Dendritic cell treated with granulocyte-macrophage colony-stimulating factor and Interleukin-4, amounts not matched to agents 40 ng/mL and 50 ng/mL, for 4 days (primary cell): ENCODE data around the gene FEN1.

ENCODE experiments used
- H3K27ac Mint-ChIP-seq: one replicate; pipeline ENCODE4 v1.8.0; 2022; ENCODE audit warnings: mild to moderate bottlenecking, mixed read lengths
- H3K27me3 Mint-ChIP-seq: one replicate; pipeline ENCODE4 v1.8.0; 2022; ENCODE audit warnings: mild to moderate bottlenecking, mixed read lengths
- H3K36me3 Mint-ChIP-seq: one replicate; pipeline ENCODE4 v1.8.0; 2022; ENCODE audit warnings: low read depth, mixed read lengths
- H3K4me1 Mint-ChIP-seq: one replicate; pipeline ENCODE4 v1.8.0; 2022; ENCODE audit warnings: low read depth, mixed read lengths
- H3K4me3 Mint-ChIP-seq: one replicate; pipeline ENCODE4 v1.8.0; 2022; ENCODE audit warnings: mild to moderate bottlenecking, moderate library complexity, mixed read lengths
- H3K9me3 Mint-ChIP-seq: one replicate; pipeline ENCODE4 v1.8.0; 2022; ENCODE audit warnings: mixed read lengths
- intact Hi-C: fragments of 100-400 bp; cut with micrococcal nuclease; formaldehyde crosslinking; loops from one replicate; pipeline ENCODE4 v1.15.0; 2022

Gene FEN1

GRCh38 chr11:61785837-61786402 is 6.8 kb upstream of the FEN1 start:
- peaks cover 76% of the 10 kb centered on the region for H3K36me3 Mint-ChIP-seq
- H3K4me3 Mint-ChIP-seq = no peak overlapping the region
- intact Hi-C loops = no loop called here
- H3K9me3 Mint-ChIP-seq = no peaks in the 10 kb centered on the region
- no peaks in the 10 kb centered on the region for H3K27me3 Mint-ChIP-seq
- H3K4me1 Mint-ChIP-seq = peaks cover 27% of the 10 kb centered on the region
- no peak overlapping the region for H3K27ac Mint-ChIP-seq

GRCh38 chr11:61787928-61788491 is 4.7 kb upstream of the FEN1 start:
- Mint-ChIP-seq H3K27me3 (no peaks in the 10 kb centered on the region), H3K27ac (no peak overlapping the region), H3K36me3 (peaks cover 87% of the 10 kb centered on the region), H3K9me3 (no peaks in the 10 kb centered on the region), H3K4me3 (no peak overlapping the region), H3K4me1 (peaks cover 40% of the 10 kb centered on the region)
- intact Hi-C loops = no loop called here

- no peaks in the 10 kb centered on the region for H3K9me3 Mint-ChIP-seq
- peaks cover 67% of the 10 kb centered on the region for H3K36me3 Mint-ChIP-seq
- H3K27me3 Mint-ChIP-seq = no peaks in the 10 kb centered on the region
- peak overlapping the region; percentile 92 for H3K4me3 Mint-ChIP-seq
- intact Hi-C loops = loop anchor here (1.0 to 5.0 kb wide), 2 partner anchors 23 to 330 kb away; partner anchors contain the start of gene INCENP
- H3K27ac Mint-ChIP-seq = peak overlapping the region; percentile 100
- H3K4me1 Mint-ChIP-seq = peaks cover 41% of the 10 kb centered on the region
These were observed 888 bp upstream of the FEN1 start for GRCh38 chr11:61791737-61792309.

- no peaks in the 10 kb centered on the region for H3K27me3 Mint-ChIP-seq
- H3K36me3 Mint-ChIP-seq = peaks cover 52% of the 10 kb centered on the region
These were observed 545 bp downstream of the FEN1 start for GRCh38 chr11:61793083-61793828.

GRCh38 chr11:61793829-61794204 is 1.1 kb downstream of the FEN1 start:
- intact Hi-C loops = loop anchor here (5.0 kb wide), 1 partner anchor 328 kb away; the partner anchor contains the start of gene INCENP
- H3K36me3 Mint-ChIP-seq = peaks cover 47% of the 10 kb centered on the region
- no peaks in the 10 kb centered on the region for H3K9me3 Mint-ChIP-seq
- H3K4me1 Mint-ChIP-seq = peaks cover 40% of the 10 kb centered on the region
- no peak overlapping the region for H3K27ac Mint-ChIP-seq
- H3K27me3 Mint-ChIP-seq = no peaks in the 10 kb centered on the region
- no peak overlapping the region for H3K4me3 Mint-ChIP-seq

More at GRCh38 chr11:61793083-61793828, 545 bp downstream of the FEN1 start:
- Mint-ChIP-seq H3K4me3 (peak overlapping the region; percentile 92), H3K9me3 (no peaks in the 10 kb centered on the region), H3K4me1 (peaks cover 40% of the 10 kb centered on the region), H3K27ac (peak overlapping the region; percentile 100)
- intact Hi-C loops = loop anchor here (5.0 kb wide), 1 partner anchor 329 kb away; the partner anchor contains the start of gene INCENP

- H3K4me1 Mint-ChIP-seq = peaks cover 44% of the 10 kb centered on the region
- intact Hi-C loops = loop anchor here (5.0 kb wide), 1 partner anchor 328 kb away; the partner anchor contains the start of gene INCENP
- no peaks in the 10 kb centered on the region for H3K9me3 Mint-ChIP-seq
- H3K27ac Mint-ChIP-seq = no peak overlapping the region
- H3K36me3 Mint-ChIP-seq = peaks cover 43% of the 10 kb centered on the region
- no peaks in the 10 kb centered on the region for H3K27me3 Mint-ChIP-seq
- H3K4me3 Mint-ChIP-seq = no peak overlapping the region
These were observed 1.9 kb downstream of the FEN1 start for GRCh38 chr11:61794579-61794978.

- H3K4me1 Mint-ChIP-seq = peaks cover 45% of the 10 kb centered on the region
- peak overlapping the region; percentile 44 for H3K27ac Mint-ChIP-seq
- intact Hi-C loops = no loop called here
- H3K36me3 Mint-ChIP-seq = peaks cover 43% of the 10 kb centered on the region
- no peaks in the 10 kb centered on the region for H3K27me3 Mint-ChIP-seq
- H3K4me3 Mint-ChIP-seq = no peak overlapping the region
- no peaks in the 10 kb centered on the region for H3K9me3 Mint-ChIP-seq
These were observed 2.7 kb downstream of the FEN1 start for GRCh38 chr11:61795459-61795858.

GRCh38 chr11:61795876-61796526 is 3.3 kb downstream of the FEN1 start:
- Mint-ChIP-seq H3K27ac (no peak overlapping the region), H3K36me3 (peaks cover 47% of the 10 kb centered on the region), H3K4me1 (peaks cover 48% of the 10 kb centered on the region), H3K4me3 (no peak overlapping the region), H3K27me3 (no peaks in the 10 kb centered on the region), H3K9me3 (no peaks in the 10 kb centered on the region)
- intact Hi-C loops = loop anchor here (2.0 kb wide), 2 partner anchors 151 to 313 kb away; no protein-coding TSS in a partner anchor

- Mint-ChIP-seq H3K27ac (peak overlapping the region; percentile 10), H3K9me3 (no peaks in the 10 kb centered on the region), H3K27me3 (no peaks in the 10 kb centered on the region), H3K4me3 (no peak overlapping the region), H3K4me1 (peaks cover 38% of the 10 kb centered on the region), H3K36me3 (peaks cover 55% of the 10 kb centered on the region)
- intact Hi-C loops = loop anchor here (2.0 kb wide), 2 partner anchors 149 to 311 kb away; no protein-coding TSS in a partner anchor
These were observed 4.7 kb downstream of the FEN1 start for GRCh38 chr11:61797263-61797944.

GRCh38 chr11:61799665-61800284 is 7.1 kb downstream of the FEN1 start:
- no peak overlapping the region for H3K4me3 Mint-ChIP-seq
- no peaks in the 10 kb centered on the region for H3K9me3 Mint-ChIP-seq
- H3K4me1 Mint-ChIP-seq = peaks cover 24% of the 10 kb centered on the region
- H3K27ac Mint-ChIP-seq = peak overlapping the region; percentile 10
- no peaks in the 10 kb centered on the region for H3K27me3 Mint-ChIP-seq
- intact Hi-C loops = no loop called here
- H3K36me3 Mint-ChIP-seq = peaks cover 73% of the 10 kb centered on the region

GRCh38 chr11:61800331-61801281 is 7.9 kb downstream of the FEN1 start:
- H3K36me3 Mint-ChIP-seq = peaks cover 75% of the 10 kb centered on the region
- H3K27me3 Mint-ChIP-seq = no peaks in the 10 kb centered on the region
- no peak overlapping the region for H3K4me3 Mint-ChIP-seq
- peak overlapping the region; percentile 10 for H3K27ac Mint-ChIP-seq
- no peaks in the 10 kb centered on the region for H3K9me3 Mint-ChIP-seq
- intact Hi-C loops = no loop called here
- peaks cover 32% of the 10 kb centered on the region for H3K4me1 Mint-ChIP-seq

- Mint-ChIP-seq H3K9me3 (no peaks in the 10 kb centered on the region), H3K36me3 (peaks cover 84% of the 10 kb centered on the region), H3K27ac (no peak overlapping the region), H3K27me3 (no peaks in the 10 kb centered on the region), H3K4me3 (no peak overlapping the region), H3K4me1 (peaks cover 32% of the 10 kb centered on the region)
- intact Hi-C loops = no loop called here
These were observed 9.9 kb downstream of the FEN1 start for GRCh38 chr11:61802605-61803004.
